Tibial nerve (tissue), 4 donors: ENCODE data around the gene ALDH7A1. TPM values are rescaled to one million over a fixed set of nuclear protein-coding genes. Genes with fewer than 3 reads are reported as not detected.
"Not testable (repeated sequence)": the region's sequence is repeated elsewhere in the genome, so short reads cannot be mapped to it uniquely, and the experiment has no call there.

Source experiments
- DNase-seq, 2 donors: peaks; one replicate each; pipeline ENCODE4 v3.0.0-alpha.2; 2019; ENCODE audit warnings: low spot score in 2 of 2
- H3K27ac ChIP-seq, 4 donors: fragments of 200-600 bp; sonication (generic) in 3 of 4; one replicate each; pipeline ENCODE4 v1.5.1; 2017 to 2019; ENCODE audit warnings: mild to moderate bottlenecking in 1 of 4
- H3K27me3 ChIP-seq, 2 donors: fragments of 200-600 bp; sonication (generic) in 1 of 2; one replicate each; pipeline versions ENCODE4 v1.5.1 to v1.6.0; 2017 to 2019
- H3K36me3 ChIP-seq, 3 donors: fragments of 200-600 bp; sonication (generic); one replicate each; pipeline ENCODE4 v1.5.1; 2018 to 2019
- H3K4me1 ChIP-seq, 4 donors: fragments of 200-600 bp; sonication (generic) in 3 of 4; one replicate each; pipeline ENCODE4 v1.5.1; 2017 to 2019
- H3K4me3 ChIP-seq, 4 donors: fragments of 200-600 bp; sonication (generic) in 3 of 4; one replicate each; pipeline ENCODE4 v1.5.1; 2017 to 2019; ENCODE audit warnings: mild to moderate bottlenecking in 1 of 4, moderate library complexity in 1 of 4
- H3K9me3 ChIP-seq, 4 donors: fragments of 200-600 bp; sonication (generic) in 3 of 4; one replicate each; pipeline ENCODE4 v1.5.1; 2017 to 2019
- EP300 ChIP-seq, 2 donors: sonication (generic); formaldehyde crosslinking; IDR thresholded peaks; one replicate each; pipeline ENCODE4 v1.6.1; 2017; ENCODE audit warnings: antibody characterized with exemption in 2 of 2, mild to moderate bottlenecking in 1 of 2
- POLR2A ChIP-seq, 2 donors: fragments of 450-650 bp; IDR thresholded peaks; one replicate each; pipeline ENCODE4 v1.6.1; 2017; ENCODE audit warnings: antibody characterized with exemption in 2 of 2, mild to moderate bottlenecking in 2 of 2, moderate library complexity in 2 of 2
- WGBS, 2 donors: methylation state at CpG; one replicate each; pipeline ENCODE4 v1.1.5; 2018; 5-methylcytosine and 5-hydroxymethylcytosine counted together
- total RNA-seq, 4 donors: library from RNA; depleted of rRNA; stranded (reverse); fragments of >200 nt; gene quantifications; one replicate each; pipeline ENCODE4 v1.1.0, GENCODE V29; 2016
- TF ChIP-seq, protein P1 (sequence below), 5 experiments: fragments of 200-600 bp in 3 of 5; fragments of 450-650 bp in 2 of 5; sonication (generic) in 3 of 5; IDR thresholded peaks; one replicate each; pipeline ENCODE4 v1.5.1; 2016 to 2019; ENCODE audit warnings: antibody characterized with exemption in 5 of 5, mild to moderate bottlenecking in 3 of 5, moderate library complexity in 2 of 5

Gene ALDH7A1
- total RNA-seq, 4 donors from 2014 or later = 20.7 to 41.0 (median 32.9) TPM

DNA sequence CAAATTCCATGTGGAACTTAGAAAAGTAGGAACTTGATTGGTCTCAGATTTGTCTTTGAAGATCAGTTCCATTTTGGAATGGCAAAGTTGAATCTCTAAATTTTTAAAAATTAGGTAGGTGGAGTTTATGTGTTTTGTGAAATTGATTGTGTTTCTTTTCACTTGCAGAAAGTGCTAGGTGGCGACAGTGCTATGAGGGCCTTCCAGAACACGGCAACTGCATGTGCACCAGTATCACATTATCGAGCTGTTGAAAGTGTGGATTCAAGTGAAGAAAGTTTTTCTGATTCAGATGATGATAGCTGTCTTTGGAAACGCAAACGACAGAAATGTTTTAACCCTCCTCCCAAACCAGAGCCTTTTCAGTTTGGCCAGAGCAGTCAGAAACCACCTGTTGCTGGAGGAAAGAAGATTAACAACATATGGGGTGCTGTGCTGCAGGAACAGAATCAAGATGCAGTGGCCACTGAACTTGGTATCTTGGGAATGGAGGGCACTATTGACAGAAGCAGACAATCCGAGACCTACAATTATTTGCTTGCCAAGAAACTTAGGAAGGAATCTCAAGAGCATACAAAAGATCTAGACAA, 8.5 kb upstream of the ALDH7A1 start:
- Histone ChIP-seq H3K4me3 (no peak overlapping the region), H3K36me3 (peaks cover 0 to 50% (median 9%) of the 10 kb centered on the region in 3 donors), H3K27ac (no peak overlapping the region), H3K9me3 (no peaks in the 10 kb centered on the region), H3K4me1 (peaks cover 0 to 64% (median 23%) of the 10 kb centered on the region in 4 donors), H3K27me3 (no peaks in the 10 kb centered on the region)
- 59 to 76% methylated on average over 6 of the region's 6 CpGs for WGBS, 2 donors
- no peak for DNase-seq
- TF ChIP-seq POLR2A (IDR thresholded peaks at IDR 0.05) (no peak), EP300 (IDR thresholded peaks at IDR 0.05) (no peak)
- TF ChIP-seq, protein P1, sequence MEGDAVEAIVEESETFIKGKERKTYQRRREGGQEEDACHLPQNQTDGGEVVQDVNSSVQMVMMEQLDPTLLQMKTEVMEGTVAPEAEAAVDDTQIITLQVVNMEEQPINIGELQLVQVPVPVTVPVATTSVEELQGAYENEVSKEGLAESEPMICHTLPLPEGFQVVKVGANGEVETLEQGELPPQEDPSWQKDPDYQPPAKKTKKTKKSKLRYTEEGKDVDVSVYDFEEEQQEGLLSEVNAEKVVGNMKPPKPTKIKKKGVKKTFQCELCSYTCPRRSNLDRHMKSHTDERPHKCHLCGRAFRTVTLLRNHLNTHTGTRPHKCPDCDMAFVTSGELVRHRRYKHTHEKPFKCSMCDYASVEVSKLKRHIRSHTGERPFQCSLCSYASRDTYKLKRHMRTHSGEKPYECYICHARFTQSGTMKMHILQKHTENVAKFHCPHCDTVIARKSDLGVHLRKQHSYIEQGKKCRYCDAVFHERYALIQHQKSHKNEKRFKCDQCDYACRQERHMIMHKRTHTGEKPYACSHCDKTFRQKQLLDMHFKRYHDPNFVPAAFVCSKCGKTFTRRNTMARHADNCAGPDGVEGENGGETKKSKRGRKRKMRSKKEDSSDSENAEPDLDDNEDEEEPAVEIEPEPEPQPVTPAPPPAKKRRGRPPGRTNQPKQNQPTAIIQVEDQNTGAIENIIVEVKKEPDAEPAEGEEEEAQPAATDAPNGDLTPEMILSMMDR (IDR thresholded peaks at IDR 0.05) = no peak

DNA sequence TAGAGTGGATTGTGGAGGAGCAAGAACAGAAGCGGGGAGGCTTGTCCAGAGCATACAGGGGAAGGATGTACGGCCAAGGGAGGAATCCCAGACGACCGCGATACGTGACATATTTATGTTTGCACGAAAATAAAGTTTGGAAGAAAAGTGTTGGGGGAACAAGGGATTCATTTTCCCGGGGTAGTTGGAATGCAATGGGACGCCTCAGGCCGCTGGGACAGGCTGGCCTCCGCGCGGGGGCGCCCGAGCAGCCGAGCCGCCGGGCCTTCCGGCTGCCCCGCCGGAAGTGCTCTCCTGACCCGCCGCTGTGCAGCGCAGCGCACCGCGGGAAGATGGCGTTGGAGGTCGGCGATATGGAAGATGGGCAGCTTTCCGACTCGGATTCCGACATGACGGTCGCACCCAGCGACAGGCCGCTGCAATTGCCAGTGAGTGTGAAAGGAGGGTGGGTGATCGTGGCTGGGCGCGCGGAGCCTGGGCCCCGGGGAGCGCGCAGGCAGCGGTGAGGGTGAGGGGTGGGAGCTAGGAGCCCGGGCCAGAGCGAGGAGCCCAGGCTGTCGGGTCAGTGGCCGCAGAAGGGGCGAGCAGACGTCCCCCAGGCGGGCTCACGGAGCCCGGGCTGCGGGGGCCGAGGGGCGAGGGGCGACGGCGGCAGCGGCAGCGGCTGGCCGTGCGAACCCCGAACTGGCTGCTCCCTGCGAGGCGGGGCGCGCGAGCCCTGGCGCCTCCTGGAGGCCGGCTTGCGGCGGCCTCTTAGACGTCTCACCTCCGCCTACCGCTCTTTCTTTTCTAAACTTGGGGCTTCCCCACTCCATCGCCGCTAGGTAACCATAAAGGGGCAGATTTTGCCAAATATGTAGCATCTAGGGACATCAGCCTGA, 5.9 kb upstream of the ALDH7A1 start, which contains the start of gene PHAX:
Gene PHAX (plus strand): TSS at position 317 of the 881 bp plus-strand sequence. CDS start 16 bp downstream, at position 333.
- H3K27me3 ChIP-seq = no peaks in the 10 kb centered on the region
- H3K9me3 ChIP-seq = no peaks in the 10 kb centered on the region
- WGBS, 2 donors = 2% methylated on average over 56 to 60 of the region's 79 CpGs
- peak within 1 kb of the TSS; percentile 54 to 91 (median 90) for H3K27ac ChIP-seq
- DNase-seq = peak; percentile 55 to 56
- H3K4me3 ChIP-seq = peak within 1 kb of the TSS; percentile 80 to 97 (median 90)
- TF ChIP-seq POLR2A (IDR thresholded peaks at IDR 0.05) = peak in 1 of 2 donors; percentile 21
- TF ChIP-seq, protein P1 (IDR thresholded peaks at IDR 0.05) = peak; percentile 51 to 82 (median 68)
- peak in 1 of 2 donors; percentile 83 for TF ChIP-seq EP300 (IDR thresholded peaks at IDR 0.05)
- peaks cover 0 to 26% (median 4%) of the 10 kb centered on the region in 3 donors for H3K36me3 ChIP-seq
- H3K4me1 ChIP-seq = peaks cover 0 to 44% (median 21%) of the 10 kb centered on the region in 4 donors

DNA sequence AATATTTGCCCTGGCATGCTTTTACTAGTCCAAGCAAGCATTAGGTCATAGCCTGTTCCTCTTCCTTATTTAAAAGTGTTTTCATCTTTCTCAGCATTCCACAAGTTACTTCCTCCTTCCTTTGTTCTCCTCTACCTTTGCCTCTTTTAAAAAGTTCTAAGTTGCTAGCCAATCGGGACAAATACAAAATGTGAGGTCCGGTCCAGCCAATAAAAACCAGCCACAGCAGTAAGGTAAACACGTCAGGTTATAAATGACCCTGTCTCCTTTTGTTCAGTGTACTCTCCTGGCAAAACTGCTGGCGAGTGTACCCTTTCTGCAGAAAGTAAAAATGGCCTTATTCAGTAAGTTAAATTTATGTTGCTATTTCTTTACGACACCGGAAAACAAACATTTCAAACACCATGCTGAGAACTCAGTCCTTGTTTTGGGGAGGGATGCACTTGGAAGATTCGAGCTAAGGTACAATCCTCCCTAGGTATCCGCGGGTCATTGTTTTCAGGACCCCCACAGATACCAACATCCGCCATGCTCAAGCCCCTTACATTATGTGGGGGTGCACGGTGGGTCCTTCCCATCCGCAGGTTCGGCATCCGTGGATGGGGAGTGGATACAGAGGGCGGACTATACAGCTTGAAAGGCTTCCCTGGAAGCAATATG, 5.1 kb upstream of the ALDH7A1 start:
- Histone ChIP-seq H3K27ac (peak overlapping the region; percentile 54 to 91 (median 90)), H3K4me3 (peak overlapping the region in 3 of 4 donors; percentile 85 to 97 (median 96)), H3K4me1 (peaks cover 0 to 36% (median 13%) of the 10 kb centered on the region in 4 donors), H3K36me3 (peaks cover 0 to 19% (median under 1%) of the 10 kb centered on the region in 3 donors)
- 57 to 63% methylated on average over 15 of the region's 15 CpGs for WGBS, 2 donors
- H3K27me3 ChIP-seq, H3K9me3 ChIP-seq, DNase-seq: not testable (repeated sequence)

DNA sequence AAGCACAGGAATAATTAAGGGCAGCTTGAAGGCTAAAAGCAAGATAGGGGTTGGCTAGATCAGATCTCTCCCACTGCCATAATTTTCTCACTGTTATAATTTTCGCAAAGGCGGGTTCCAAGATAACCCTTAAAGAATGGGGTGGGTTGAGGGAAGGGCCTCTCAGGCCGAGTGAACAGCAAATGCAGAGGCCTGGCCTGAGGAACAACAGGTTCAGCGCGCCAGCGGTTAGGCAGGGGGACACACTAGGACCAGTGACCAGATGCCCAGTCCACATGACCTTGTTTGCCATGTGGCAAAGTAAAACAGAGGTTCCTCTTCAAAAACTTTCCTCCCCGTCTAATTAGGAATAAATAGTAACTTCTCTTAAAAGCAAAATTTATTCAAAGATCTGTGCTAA, 4.5 kb upstream of the ALDH7A1 start:
- Histone ChIP-seq H3K36me3 (peaks cover 0 to 13% (median 0%) of the 10 kb centered on the region in 3 donors), H3K4me3 (no peak overlapping the region), H3K9me3 (no peaks in the 10 kb centered on the region), H3K27ac (no peak overlapping the region), H3K27me3 (no peaks in the 10 kb centered on the region), H3K4me1 (peaks cover 0 to 30% (median 11%) of the 10 kb centered on the region in 4 donors)
- TF ChIP-seq EP300 (IDR thresholded peaks at IDR 0.05) (no peak), POLR2A (IDR thresholded peaks at IDR 0.05) (no peak)
- TF ChIP-seq, protein P1 (IDR thresholded peaks at IDR 0.05) = no peak
- WGBS, 2 donors = 91 to 95% methylated on average over 7 of the region's 7 CpGs
- no peak for DNase-seq

DNA sequence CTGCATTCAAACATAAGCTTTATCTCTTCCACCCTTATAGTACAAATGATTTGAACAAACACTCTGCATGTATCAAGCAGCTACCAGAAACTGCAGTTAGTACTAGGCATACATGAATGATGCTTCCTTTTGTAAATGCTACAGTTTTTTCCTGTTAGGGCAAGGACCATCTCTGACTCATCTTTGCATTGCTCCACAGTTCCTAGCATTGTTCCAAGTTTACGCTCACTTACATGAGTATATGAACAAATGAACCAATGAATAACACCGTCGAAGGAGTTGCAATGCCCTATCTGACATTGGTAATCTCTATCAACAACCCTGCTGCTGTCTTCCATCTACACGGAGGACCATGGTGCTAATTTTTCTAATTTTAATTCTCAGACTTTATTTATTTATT, 2.1 kb upstream of the ALDH7A1 start:
- TF ChIP-seq POLR2A (IDR thresholded peaks at IDR 0.05) = no peak
- TF ChIP-seq EP300 (IDR thresholded peaks at IDR 0.05) = no peak
- TF ChIP-seq, protein P1 (IDR thresholded peaks at IDR 0.05) = no peak
- 87 to 88% methylated on average over 4 of the region's 4 CpGs for WGBS, 2 donors
- Histone ChIP-seq H3K27me3 (no peaks in the 10 kb centered on the region), H3K4me3 (no peak overlapping the region), H3K36me3 (peaks cover 0 to 5% (median 0%) of the 10 kb centered on the region in 3 donors), H3K4me1 (peaks cover 0 to 26% (median 15%) of the 10 kb centered on the region in 4 donors), H3K27ac (no peak overlapping the region), H3K9me3 (no peaks in the 10 kb centered on the region)
- no peak for DNase-seq
